ENCODE measurements around the gene NKX1-1. TPM values are rescaled to one million over a fixed set of nuclear protein-coding genes. Genes with fewer than 3 reads are reported as not detected.

NKX1-1 gene
- total RNA-seq, 6 experiments from 2014 or later, result not detected

- intact Hi-C loops (cut with DNase I), result no loop called here
- H3K27ac ChIP-seq, result no peak overlapping the region
- TF ChIP-seq, protein P1, sequence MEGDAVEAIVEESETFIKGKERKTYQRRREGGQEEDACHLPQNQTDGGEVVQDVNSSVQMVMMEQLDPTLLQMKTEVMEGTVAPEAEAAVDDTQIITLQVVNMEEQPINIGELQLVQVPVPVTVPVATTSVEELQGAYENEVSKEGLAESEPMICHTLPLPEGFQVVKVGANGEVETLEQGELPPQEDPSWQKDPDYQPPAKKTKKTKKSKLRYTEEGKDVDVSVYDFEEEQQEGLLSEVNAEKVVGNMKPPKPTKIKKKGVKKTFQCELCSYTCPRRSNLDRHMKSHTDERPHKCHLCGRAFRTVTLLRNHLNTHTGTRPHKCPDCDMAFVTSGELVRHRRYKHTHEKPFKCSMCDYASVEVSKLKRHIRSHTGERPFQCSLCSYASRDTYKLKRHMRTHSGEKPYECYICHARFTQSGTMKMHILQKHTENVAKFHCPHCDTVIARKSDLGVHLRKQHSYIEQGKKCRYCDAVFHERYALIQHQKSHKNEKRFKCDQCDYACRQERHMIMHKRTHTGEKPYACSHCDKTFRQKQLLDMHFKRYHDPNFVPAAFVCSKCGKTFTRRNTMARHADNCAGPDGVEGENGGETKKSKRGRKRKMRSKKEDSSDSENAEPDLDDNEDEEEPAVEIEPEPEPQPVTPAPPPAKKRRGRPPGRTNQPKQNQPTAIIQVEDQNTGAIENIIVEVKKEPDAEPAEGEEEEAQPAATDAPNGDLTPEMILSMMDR (IDR thresholded peaks at IDR 0.05), result no peak
- TF ChIP-seq POLR2A (IDR thresholded peaks at IDR 0.05), result no peak
- H3K36me3 ChIP-seq, result no peaks in the 10 kb centered on the region
- WGBS (ENCODE audit: insufficient coverage, low coverage, low lambda C conversion rate, missing lambda C conversion rate), result 51% methylated on average over 5 of the region's 5 CpGs
- H3K4me3 ChIP-seq, result no peak overlapping the region
- DNase-seq, result no peak
- ATAC-seq, result no peak
- no peaks in the 10 kb centered on the region for H3K27me3 ChIP-seq
- no peaks in the 10 kb centered on the region for H3K9me3 ChIP-seq
- H3K4me1 ChIP-seq, result no peaks in the 10 kb centered on the region
Measured at GRCh38 chr4:1427010-1427409, 20.8 kb upstream of the NKX1-1 start.

DNA sequence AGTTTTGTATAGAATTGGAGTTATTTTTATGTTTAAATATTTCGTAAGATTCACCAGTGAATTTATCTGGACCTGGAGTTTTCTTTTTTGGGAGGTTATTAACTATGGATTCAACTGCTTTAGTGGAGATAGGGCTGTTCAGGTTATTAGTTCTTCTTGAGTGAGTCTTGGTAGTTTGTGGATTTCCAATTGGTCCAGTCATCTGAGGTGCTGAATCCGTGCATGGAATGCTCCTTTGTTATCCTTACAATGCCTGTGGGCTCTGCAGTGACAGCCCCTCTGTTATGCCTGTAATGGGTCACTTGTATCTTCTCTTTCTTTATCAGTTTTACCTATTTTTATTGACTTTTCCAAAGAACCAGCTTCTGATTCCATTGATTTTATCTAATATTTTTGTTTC is 15.4 kb upstream of the NKX1-1 start:
- Histone ChIP-seq H3K9me3 (no peaks in the 10 kb centered on the region), H3K36me3 (no peaks in the 10 kb centered on the region), H3K27me3 (no peaks in the 10 kb centered on the region), H3K27ac (no peak overlapping the region), H3K4me3 (no peak overlapping the region), H3K4me1 (no peaks in the 10 kb centered on the region)
- WGBS (ENCODE audit: insufficient coverage, low coverage, low lambda C conversion rate, missing lambda C conversion rate), result 14% methylated on average over 2 of the region's 2 CpGs
- ATAC-seq (no peak), DNase-seq (no peak)
- TF ChIP-seq, protein P1 (IDR thresholded peaks at IDR 0.05), result no peak
- no peak for TF ChIP-seq POLR2A (IDR thresholded peaks at IDR 0.05)
- intact Hi-C loops (cut with DNase I), result no loop called here

GRCh38 chr4:1419708-1420107 is 13.5 kb upstream of the NKX1-1 start:
- WGBS (ENCODE audit: insufficient coverage, low coverage, low lambda C conversion rate, missing lambda C conversion rate), result 79% methylated on average over 6 of the region's 13 CpGs
- DNase-seq, result peak in 1 of 3 donors; percentile 12
- H3K9me3 ChIP-seq, result no peaks in the 10 kb centered on the region
- no peaks in the 10 kb centered on the region for H3K36me3 ChIP-seq
- no peaks in the 10 kb centered on the region for H3K4me1 ChIP-seq
- ATAC-seq, result no peak
- H3K27ac ChIP-seq, result no peak overlapping the region
- TF ChIP-seq, protein P1 (IDR thresholded peaks at IDR 0.05), result no peak
- TF ChIP-seq POLR2A (IDR thresholded peaks at IDR 0.05), result no peak
- H3K4me3 ChIP-seq, result no peak overlapping the region
- intact Hi-C loops (cut with DNase I), result no loop called here
- no peaks in the 10 kb centered on the region for H3K27me3 ChIP-seq

DNA sequence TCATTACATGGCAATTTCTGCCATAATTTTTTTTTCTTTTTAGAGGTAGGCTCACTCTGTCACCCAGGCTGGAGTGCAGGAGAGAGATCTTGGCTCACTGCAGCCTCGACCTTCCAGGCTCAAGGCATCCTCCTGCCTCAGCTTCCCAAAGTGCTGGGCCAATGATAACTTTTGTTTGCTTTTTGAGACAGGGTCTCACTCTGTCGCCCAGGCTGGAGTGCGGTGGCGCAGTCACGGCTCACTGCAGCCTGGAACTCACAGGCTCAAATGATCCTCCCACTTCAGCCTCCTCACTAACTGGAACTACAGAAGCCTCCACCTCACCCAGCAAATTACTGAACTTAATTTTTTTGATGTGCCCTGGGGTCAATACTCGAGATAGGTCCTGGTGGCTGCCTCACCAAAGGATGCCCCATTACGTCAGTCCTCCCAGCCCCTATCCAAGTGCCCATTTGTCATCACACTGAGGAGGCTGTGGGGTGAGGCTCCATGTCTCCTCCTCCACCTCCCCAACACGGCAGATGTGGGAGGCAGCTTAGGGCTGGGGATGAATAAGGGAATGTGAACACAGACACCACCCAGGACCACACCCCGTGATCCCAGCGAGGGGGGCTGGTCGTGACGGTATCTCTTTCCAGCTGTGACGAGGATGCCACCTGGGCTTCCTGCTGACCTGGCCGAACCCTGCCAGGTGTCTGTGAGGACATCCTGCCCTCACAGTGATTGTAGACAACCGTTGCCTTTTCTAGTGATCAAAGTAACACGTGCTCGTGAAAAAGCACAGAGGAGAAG is 12.4 kb upstream of the NKX1-1 start:
- intact Hi-C loops (cut with DNase I), result no loop called here
- H3K36me3 ChIP-seq, result no peaks in the 10 kb centered on the region
- WGBS (ENCODE audit: insufficient coverage, low coverage, low lambda C conversion rate, missing lambda C conversion rate), result 47% methylated on average over 11 of the region's 17 CpGs
- ATAC-seq (no peak), DNase-seq (peak in 1 of 3 donors; percentile 27)
- H3K4me1 ChIP-seq, result no peaks in the 10 kb centered on the region
- no peak overlapping the region for H3K27ac ChIP-seq
- TF ChIP-seq, protein P1 (IDR thresholded peaks at IDR 0.05), result no peak
- TF ChIP-seq POLR2A (IDR thresholded peaks at IDR 0.05), result no peak
- H3K9me3 ChIP-seq, result no peaks in the 10 kb centered on the region
- no peak overlapping the region for H3K4me3 ChIP-seq
- H3K27me3 ChIP-seq, result peaks cover 0 to under 1% of the 10 kb centered on the region in 2 donors
